HepG2 (cell line): ENCODE data around the gene GCM1. TPM values are rescaled to one million over a fixed set of nuclear protein-coding genes. Genes with fewer than 3 reads are reported as not detected.

ENCODE experiments used
- ARID4A ChIP-seq: sonication (generic); formaldehyde crosslinking; IDR thresholded peaks from 2 replicates; pipeline ENCODE4 v1.5.0; 2020; ENCODE audit warnings: mild to moderate bottlenecking, missing genetic modification reagents, borderline replicate concordance
- ATF7 ChIP-seq, 2 experiments: fragments of 450-650 bp in 1 of 2; sonication (generic) in 1 of 2; formaldehyde crosslinking in 1 of 2; IDR thresholded peaks; 2 replicates each; pipeline versions ENCODE4 v1.4.0 to v1.6.1; 2016 to 2020; ENCODE audit warnings: antibody characterized with exemption in 1 of 2, mild to moderate bottlenecking in 1 of 2, missing genetic modification reagents in 1 of 2
- HES4 ChIP-seq: sonication (generic); formaldehyde crosslinking; IDR thresholded peaks from 2 replicates; pipeline ENCODE4 v1.9.0; 2021; ENCODE audit warnings: mild to moderate bottlenecking, missing genetic modification reagents, borderline replicate concordance
- HNRNPH1 ChIP-seq: fragments of 200-400 bp; formaldehyde crosslinking; optimal IDR thresholded peaks from 2 replicates; pipeline ENCODE3; 2017; ENCODE audit warnings: mild to moderate bottlenecking, low read depth, low read length
- MYC ChIP-seq: sonication (generic); formaldehyde crosslinking; IDR thresholded peaks from 2 replicates; pipeline ENCODE4 v1.9.0; 2021; ENCODE audit warnings: missing genetic modification reagents, borderline replicate concordance
- RARG ChIP-seq: sonication (generic); formaldehyde crosslinking; IDR thresholded peaks from 2 replicates; pipeline ENCODE4 v1.4.0; 2020; ENCODE audit warnings: low read depth, mild to moderate bottlenecking, missing genetic modification reagents
- RNF2 ChIP-seq: fragments of 450-650 bp; conservative IDR thresholded peaks from 2 replicates; pipeline ENCODE4 v1.6.1; 2016; ENCODE audit warnings: low read depth
- SKI ChIP-seq: fragments of 450-650 bp; IDR thresholded peaks from one replicate; pipeline ENCODE4 v1.6.1; 2018; ENCODE audit warnings: mild to moderate bottlenecking; ENCODE audit not compliant: partially characterized antibody
- ZSCAN22 ChIP-seq: sonication (generic); formaldehyde crosslinking; IDR thresholded peaks from 2 replicates; pipeline ENCODE4 v1.4.0; 2020; ENCODE audit warnings: mild to moderate bottlenecking, missing genetic modification reagents
- polyA plus RNA-seq, 8 experiments: library from polyadenylated mRNA; depleted of rRNA in 3 of 8; stranded (reverse) in 7 of 8; unstranded in 1 of 8; fragments of >200 nt; fragmentation: Illumina TruSeq in 4 of 8; extraction: Trizol in 4 of 8; gene quantifications; 2 replicates each; pipeline versions ENCODE4 v1.2.1 to v1.2.3, GENCODE V29; 2011 to 2016; ENCODE audit warnings: low read depth in 4 of 8, missing spikeins in 1 of 8, mixed read lengths in 1 of 8; ENCODE audit not compliant: insufficient read depth in 1 of 8
- total RNA-seq, 5 experiments: library from RNA; depleted of rRNA; stranded (reverse); fragments of >200 nt; fragmentation: Illumina TruSeq; extraction: Trizol; gene quantifications; 2 replicates each; pipeline ENCODE4 v1.2.3, GENCODE V29; 2016; ENCODE audit warnings: low read depth in 1 of 5
- TF ChIP-seq, protein P1 (sequence below): sonication (generic); formaldehyde crosslinking; IDR thresholded peaks from 2 replicates; pipeline ENCODE4 v1.4.0; 2020; ENCODE audit warnings: missing genetic modification reagents, borderline replicate concordance

Gene GCM1
- total and polyA plus RNA-seq, 2 of the 13 experiments (the other 11 are each of a cell fraction or from before 2014, with no cell fraction given), result 0.04 to 0.13 TPM

GRCh38 chr6:53128842-53129241 lies 19.8 kb downstream of the GCM1 start (continued):
- TF ChIP-seq ARID4A (no peak), ZSCAN22 (CRISPR knock-in tag) (no peak), SKI (no peak), MYC (no peak), ATF7 (IDR thresholded peaks at IDR 0.05) (no peak), ATF7 (CRISPR knock-in tag; IDR thresholded peaks at IDR 0.05) (no peak), RARG (CRISPR knock-in tag) (no peak), HES4 (CRISPR knock-in tag) (no peak), RNF2 (no peak), HNRNPH1 (no peak)
- TF ChIP-seq, protein P1, sequence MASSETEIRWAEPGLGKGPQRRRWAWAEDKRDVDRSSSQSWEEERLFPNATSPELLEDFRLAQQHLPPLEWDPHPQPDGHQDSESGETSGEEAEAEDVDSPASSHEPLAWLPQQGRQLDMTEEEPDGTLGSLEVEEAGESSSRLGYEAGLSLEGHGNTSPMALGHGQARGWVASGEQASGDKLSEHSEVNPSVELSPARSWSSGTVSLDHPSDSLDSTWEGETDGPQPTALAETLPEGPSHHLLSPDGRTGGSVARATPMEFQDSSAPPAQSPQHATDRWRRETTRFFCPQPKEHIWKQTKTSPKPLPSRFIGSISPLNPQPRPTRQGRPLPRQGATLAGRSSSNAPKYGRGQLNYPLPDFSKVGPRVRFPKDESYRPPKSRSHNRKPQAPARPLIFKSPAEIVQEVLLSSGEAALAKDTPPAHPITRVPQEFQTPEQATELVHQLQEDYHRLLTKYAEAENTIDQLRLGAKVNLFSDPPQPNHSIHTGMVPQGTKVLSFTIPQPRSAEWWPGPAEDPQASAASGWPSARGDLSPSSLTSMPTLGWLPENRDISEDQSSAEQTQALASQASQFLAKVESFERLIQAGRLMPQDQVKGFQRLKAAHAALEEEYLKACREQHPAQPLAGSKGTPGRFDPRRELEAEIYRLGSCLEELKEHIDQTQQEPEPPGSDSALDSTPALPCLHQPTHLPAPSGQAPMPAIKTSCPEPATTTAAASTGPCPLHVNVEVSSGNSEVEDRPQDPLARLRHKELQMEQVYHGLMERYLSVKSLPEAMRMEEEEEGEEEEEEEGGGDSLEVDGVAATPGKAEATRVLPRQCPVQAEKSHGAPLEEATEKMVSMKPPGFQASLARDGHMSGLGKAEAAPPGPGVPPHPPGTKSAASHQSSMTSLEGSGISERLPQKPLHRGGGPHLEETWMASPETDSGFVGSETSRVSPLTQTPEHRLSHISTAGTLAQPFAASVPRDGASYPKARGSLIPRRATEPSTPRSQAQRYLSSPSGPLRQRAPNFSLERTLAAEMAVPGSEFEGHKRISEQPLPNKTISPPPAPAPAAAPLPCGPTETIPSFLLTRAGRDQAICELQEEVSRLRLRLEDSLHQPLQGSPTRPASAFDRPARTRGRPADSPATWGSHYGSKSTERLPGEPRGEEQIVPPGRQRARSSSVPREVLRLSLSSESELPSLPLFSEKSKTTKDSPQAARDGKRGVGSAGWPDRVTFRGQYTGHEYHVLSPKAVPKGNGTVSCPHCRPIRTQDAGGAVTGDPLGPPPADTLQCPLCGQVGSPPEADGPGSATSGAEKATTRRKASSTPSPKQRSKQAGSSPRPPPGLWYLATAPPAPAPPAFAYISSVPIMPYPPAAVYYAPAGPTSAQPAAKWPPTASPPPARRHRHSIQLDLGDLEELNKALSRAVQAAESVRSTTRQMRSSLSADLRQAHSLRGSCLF (CRISPR knock-in tag), result no peak
